HG03159 (cell line): ENCODE results near the gene PTPRC.

ENCODE experiments used
- ATAC-seq: cut with Tn5 transposase; IDR thresholded peaks from one replicate; pipeline ENCODE4 v1.9.1; 2021; ENCODE audit warnings: mild to moderate bottlenecking, moderate library complexity; ENCODE audit not compliant: unreplicated experiment

PTPRC gene

DNA sequence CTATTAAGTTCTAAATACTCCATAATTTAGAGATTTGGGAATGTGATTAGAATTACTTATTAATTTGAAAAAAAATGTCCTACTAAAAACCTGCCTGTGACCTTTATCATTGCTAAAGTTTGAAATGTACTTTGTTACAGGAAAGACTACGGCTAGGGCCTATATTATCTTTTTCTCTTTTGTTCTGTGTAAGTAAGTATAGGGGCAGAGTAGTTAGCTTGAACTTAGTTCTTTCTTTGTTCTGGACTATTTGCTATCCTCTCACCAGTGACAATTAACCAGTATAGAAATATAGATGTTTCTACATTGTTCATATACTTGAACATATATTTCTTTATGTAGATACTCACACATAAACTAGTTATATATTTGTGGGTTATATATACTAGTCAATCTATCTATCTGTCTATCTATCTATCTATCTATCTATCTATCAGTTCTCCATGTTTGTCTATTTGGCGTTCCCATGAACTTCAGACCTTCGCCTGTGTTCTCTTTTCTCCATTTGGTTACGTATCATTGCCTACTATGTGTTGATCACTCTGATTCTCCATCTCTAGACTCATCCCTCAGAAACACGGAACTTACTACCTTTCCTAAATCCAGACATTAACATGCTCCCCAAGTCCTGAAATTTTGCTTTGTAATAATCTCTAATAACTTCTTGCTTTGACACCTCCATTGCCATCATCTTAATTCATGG, 3.3 kb downstream of the PTPRC start:
- ATAC-seq = no peak

DNA sequence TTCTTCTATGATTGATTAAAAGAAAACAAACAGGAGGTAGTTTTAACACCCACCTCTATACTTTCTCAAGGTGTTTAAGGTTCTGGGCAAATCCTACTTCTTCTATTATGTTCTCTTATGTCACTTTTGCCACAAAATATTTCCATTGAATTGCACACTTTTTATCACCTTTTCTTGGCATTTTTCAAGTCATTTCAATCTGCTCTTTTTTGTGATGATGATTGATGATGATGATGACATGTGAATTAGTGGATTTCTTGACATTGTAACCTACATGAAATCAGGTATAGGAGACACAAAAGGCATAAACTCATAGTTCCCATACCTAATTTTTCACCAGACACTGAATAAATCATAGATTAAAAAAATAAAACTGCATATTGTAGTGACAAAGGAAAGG, 4.1 kb downstream of the PTPRC start:
- ATAC-seq = no peak

DNA sequence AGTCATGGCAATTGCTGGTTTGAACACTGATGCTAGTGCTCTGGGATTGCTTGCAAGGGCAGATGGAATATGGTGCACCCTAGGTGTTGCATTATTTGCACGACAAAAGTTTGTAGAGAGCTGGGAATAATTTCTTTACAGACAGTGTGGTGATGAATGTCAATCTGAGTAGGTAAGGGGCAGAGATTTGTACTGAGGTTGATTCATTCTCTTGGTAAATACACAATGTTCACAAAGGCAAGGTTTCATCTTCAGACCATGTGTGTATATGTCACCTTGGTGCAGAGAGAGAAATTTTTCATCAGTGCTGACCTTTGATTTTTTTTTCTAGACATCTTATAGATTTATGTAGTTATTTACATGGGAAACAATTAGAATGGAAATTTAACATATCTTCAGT, 5.0 kb downstream of the PTPRC start:
- no peak for ATAC-seq

DNA sequence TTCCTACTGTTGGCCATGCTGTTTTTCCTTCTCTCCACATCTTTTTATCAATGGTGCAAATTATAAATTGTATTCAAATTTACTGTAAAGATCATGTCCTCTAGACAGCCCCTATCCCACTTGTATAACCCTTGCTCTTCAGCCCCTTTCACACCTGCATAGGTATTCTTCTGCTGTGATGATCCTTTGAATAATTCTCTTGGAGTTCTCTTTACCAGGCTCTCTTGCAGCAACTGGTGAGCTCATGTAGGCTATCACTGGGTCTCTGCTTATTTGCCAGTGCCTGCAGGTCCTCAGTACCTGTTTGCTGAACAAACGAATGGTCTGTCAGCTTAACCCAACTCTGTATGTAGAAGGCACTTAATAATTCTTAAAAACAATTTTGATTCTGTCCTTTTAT, 8.2 kb downstream of the PTPRC start:
- no peak for ATAC-seq

DNA sequence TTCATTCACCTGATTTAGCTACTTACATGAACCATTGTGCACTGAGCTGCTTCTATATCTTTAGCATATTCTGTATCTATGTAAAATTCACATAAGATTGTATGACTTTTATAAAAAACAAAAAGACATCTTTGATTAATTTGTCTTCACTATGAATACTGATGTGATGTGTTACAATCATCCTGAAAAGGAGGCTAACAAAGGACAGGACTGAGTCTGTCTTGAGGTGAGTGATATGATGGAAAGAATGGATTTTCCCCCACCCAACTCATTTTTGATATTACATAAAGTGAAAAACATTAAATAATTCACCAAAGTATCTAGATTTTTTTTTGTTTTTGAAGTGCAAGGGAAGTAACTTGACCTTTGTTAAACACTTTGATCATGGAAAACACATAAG, 9.8 kb downstream of the PTPRC start:
- ATAC-seq = no peak

DNA sequence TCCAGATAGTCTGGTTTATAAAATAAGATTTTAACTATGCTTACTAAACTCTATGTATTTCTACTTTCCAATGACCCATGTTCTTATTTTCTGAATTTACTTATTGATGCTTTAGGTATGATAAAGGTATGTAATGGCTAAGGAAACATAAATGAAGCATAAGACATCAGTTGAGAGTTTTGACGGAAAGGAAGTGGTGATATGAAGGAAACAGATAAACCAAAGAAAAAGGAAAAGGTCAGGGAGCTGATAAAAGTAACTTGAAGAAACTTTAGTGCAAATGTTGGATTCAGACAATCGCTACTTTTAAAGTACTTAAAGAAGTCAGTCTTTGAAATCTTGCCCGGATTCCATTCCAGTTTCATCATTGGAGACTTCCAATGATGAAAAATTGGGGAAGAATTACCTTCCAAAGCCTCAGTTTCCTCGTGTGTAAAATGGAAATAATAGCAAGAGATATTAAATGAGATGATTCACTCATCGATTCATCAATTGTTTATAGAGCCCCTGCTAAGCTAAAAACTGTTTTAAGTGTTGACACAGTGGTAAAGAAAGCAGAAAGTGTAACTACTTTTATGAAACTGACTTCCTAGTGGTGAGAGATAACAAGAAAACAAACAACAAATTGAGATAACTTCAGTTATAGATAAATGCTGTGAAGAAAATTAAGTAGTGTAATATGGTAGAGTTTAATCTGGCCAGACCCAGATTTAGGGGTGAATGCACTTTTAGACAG, 10.6 kb downstream of the PTPRC start:
- ATAC-seq = peak; percentile 8

DNA sequence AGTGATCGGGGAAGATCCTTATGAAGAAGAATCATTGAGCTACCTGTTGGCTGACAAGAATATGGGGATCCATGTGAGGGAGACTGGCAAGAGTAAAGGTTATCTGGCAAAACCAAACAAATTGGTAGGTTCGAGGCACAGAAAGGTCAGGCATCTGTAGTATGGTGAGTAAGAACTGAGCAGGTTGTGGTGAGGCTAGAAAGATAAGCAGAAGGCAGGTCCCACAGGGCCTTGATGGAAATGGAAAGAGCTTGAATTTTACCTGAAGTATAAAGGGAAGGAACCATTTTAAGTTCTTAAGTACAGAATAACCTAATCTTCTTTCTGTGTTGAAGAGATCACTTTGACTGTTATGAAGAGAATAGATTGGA, 11.1 kb downstream of the PTPRC start:
- peak; percentile 60 for ATAC-seq

DNA sequence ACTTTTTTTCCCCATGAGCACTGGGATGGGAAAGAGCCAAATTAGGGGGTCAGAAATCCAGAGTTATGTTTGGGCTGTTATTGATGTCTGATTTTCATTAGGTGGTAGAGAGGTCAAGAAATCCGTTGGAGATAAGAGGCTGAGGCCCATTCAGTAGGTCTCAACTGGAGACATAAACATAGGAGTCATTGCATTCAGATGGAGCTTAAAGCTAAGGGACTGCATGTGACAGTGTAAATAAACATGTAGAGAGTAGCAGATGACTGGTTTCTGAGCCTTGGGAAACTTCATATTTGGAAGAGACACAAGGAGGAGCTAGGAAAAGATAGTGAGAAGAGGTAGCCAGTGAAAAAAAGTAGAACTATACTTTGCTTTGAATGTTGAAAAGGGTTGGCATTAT, 11.7 kb downstream of the PTPRC start:
- ATAC-seq = no peak

DNA sequence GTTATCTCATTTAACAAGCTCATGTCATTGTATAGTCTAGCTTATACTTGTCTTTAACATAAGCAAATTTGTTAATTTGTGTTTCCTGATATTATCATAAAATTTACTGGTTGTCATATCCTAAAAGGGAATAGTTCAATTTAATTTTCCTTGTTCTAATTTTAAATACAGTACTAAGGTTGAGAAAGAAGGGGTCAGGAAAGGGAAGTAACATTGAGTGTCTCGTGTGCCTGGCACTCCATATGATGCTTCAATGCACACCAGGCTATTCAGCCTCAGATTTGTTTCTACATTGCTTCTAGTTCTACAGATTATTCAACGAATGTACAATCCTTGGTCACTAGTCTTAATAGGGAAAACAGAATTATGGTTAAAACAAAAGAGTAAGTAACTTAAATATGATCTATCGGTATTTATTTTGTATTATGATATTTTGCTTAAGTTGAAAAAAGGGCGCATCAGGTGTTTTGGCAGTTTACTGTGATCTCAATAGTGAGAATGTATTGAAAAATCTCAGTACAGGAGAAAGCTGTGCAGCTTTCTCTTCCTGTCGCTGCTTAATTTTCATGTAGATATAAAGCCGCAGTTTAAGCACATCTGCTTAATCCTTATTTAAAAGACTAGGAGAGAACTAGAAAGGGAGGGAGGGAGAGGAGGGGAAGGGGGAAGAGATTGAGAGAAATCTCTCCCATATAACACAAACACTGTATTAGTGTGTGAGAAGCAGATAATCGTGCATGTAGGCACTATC, 13.0 kb downstream of the PTPRC start:
- no peak for ATAC-seq

DNA sequence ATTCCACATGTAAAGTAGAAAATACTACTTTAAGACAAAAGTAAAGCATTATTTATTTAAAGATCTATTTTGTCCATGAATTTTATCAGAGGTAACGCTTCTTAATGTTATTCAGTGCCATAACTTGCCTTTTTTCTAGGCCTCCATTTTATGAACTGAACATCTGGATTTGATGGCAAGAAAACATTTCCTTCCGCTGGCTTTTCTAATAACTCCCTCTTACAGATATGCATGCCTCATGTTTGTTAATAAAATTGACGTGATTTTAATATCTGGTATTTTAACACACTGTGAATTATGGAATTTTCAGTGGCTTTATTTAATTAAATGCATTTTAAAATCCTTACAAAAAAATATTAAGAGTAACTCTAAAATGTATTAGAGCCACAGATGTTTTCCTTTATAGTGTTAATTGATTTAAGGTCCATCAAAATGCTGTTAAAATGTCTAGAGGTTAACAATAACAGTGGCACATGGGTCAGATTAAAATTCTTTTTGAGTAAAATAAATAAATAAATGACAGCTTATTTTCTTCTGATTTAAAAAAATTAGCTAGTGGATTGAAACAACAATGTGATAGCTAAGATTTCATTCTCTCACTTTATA, 15.1 kb downstream of the PTPRC start:
- no peak for ATAC-seq

DNA sequence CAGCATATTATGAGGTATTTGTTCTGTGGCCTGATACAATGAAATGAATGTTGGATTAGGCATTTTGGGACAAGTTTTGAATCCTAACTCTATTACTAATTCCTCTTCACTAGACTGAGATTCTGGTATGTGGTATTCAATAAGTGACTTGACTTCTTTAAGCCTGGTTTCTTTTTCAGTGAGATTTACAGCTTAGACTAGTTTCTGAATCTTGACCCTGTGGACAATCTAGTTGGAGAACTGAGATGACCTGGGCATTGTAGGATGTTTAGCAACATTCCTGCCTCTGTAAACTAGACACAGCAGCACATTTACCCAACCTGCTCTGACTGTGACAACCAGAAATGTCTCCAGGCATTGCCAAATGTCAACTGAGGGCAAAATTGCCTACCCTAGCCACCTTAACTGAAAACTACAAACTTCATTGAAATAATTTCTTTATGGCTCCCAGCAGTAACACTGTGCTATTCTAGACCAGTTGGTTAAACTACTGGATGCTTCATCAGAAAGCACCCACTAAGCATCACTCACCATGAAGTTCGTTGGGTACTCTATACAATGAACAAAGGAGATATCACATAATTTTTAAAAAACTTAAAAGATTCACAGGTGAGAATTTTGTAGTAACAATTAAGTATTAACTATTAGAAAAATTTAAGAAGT, 16.8 kb downstream of the PTPRC start:
- no peak for ATAC-seq

DNA sequence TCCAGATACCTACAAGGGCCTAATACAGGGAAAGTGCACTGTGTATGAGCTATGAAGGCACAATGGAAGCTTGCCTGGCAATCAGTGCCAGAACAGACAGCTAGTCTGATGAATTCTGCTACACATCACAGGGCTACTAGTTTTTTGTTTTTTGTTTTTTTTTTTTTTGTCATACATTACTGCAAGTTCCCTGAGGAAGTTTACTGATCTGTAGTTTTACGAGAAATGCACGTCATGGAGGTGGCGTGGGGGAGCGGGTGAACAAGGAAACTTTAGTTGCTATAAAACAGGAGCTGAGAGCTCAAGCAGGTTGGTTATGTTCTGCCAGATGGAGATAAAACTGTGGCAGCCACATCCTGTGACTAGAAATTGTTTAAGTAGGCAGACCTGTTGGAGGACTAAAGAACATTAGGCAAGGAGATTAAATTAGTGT, 17.7 kb downstream of the PTPRC start:
- ATAC-seq = no peak

DNA sequence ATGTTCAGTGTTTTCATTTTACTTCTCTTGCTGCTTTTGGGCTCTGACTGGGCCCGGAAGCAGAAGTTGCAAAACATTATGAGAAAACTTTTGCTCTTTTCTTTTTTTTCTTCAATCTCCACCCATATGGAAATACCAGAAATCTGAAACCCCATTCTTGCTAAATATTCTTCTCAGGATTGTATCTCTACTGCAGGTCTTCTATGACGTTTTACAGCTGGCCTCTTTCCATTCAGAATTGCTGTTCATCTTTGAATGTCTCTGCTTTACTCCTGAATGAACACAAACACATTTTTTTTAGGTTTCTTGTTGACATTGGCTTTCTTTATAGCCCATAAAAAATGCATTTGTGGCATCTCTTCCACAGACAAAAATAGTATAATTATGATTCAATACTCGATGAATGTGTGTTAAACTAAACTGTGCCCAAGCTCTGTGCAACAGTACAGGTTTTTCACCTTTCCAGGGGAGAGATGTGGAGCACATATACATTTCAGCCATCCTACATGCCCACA, 18.8 kb downstream of the PTPRC start:
- peak; percentile 41 for ATAC-seq

DNA sequence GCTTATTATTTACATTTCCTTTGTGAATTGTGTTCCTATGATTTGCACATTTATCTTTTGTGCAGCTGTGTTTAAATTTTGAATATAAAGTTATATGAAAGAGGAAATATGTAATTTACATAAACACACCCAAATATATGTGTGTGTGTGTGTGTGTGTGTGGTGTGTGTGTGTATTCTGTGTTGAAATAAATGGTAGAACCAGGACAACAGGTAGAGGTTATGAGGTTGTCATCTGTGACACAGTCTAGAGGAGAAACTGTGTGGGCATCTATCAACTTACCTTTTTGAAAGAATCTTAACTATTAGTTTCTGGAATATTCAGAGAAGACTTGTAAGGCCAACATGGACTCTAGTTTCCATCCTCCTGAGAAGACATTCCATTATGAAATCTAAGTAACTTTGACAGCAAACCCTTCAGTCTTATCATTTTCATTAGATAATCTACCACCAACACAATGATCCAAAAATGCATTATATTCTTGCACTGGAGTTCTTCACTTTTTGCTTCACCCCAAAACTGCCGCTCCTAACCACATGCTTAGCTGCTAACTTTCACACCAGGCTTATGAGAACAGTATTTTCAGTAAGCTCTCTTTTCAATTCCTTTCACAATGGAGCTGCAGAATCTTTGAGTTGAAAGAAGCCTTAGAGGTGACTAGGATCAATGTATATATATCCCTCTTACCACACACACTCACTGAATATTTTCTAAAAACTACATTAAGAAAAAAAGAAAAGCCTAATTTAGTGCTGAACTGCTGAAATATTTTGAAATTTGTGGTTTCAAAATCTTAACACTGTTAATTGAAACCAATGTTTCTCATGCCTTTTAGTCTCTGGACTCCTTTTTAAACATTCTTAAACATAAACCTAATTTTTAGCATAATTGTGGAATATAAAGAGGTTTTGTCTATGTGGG, 21.8 kb downstream of the PTPRC start:
- peak; percentile 41 for ATAC-seq

DNA sequence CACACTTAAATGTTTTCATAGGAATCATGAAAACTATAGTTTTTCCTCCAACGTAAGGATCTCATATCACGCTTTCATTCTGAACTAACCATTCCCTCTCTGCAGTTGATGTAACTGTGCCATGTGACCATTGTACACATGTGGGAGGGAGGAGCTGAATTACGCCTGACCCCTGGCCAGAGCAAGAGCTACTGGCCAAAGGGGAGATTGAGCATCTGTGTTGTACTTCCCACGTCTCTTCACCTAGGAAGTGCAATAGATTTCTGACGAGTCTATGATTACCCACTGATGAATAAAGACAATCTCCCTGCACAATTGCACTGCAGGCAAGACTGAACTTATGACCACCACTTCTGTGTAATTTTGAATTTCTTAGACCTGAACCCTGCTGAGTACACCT, 24.0 kb downstream of the PTPRC start:
- ATAC-seq = no peak

DNA sequence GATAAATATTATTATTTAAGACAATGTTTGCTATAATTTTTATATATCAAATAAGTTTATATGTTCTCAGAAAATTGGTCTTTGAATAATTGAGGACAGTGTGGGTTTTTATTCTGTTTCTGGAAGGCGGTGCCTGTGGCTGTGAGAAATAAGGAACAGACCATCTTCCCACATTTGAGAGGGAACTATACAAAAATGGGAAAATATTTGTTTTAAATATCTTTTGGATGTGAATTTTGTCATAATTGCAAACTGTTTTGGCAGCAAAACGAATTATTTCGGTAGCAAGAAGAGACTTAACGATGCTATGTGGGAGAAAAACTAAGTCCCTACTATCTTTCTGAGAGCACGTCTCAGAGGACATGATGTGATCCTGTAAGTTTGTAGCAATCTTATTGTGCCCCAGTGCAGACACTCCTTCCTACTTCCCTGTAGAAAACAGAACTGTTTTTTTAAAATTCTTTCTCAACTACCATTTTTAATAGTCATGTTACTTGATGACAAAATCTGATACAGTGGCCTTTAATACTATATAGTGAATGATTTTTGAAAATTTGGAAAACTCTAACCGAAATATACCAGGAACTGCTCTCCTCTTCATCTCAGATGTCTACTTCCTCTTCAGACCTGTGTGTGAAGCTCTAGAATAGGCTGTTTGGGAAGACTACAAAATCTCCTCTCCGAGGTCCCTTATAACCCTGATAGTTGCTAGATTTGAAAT, 25.4 kb downstream of the PTPRC start:
- no peak for ATAC-seq

DNA sequence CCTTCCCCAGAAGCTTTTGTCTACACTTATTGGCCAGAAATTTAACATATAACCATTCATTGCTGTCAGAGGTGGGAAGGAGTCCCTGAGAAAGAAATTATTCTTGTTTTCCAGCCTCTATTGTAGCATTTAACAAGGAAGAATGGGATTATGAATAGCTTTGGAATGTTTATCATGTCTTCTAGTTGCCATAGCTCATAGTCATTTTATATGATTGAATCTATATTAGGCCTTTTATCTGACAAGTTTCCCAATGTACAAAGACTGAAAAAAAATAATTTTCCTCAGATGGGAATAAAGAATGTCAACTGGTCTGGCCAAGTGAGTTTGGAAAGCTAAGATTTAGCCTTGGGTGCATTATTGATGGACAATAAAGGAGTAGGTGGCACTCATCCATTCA, 28.3 kb downstream of the PTPRC start:
- ATAC-seq = no peak

DNA sequence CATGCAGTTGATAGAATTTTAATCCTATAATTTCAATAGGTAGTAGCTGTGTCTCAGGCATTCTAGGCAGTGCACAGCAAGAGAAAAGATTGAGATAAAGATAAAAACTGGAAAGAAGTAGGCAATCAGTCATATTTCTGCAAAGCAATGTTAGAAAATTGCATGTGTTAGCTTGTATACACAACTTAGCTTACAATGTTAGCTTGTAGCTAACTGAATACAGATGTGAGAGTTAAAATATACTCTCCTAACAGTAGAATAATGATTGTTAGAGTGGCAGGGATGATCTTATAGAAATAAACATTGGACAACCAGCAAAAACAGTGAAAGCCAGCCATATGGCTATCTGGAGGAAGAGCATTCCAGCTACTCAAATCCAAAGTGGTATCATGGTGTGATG, 29.0 kb downstream of the PTPRC start:
- ATAC-seq = no peak

DNA sequence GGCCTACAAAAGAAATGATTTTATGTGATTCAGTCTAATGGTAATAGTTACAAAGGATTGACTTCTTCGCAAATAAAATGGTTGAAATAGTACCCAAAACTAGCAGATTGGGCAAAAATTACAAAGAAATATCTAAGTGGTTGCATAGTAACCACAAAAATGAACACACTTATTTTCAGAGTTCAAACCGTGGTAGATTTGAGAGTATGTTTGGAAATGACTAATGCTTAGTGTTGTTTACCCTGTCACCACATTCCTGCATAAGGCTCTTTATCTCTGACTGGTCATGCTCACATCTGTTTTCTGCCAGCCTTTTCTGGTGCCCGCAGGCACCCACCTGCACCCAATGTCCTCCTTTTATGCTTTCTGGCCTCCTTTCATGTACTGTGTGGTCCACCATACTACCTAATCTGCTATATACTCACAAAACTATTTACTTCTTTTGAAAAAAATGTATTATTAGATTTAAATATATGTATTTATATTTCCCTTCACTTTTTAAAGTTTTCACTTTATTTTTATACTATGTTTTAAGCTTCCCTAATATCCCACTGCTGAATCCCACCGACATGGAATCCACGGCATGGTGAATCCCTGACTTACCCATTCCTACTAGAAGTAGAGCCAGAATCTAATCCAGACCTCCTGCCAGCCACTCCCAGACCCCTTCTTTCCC, 30.3 kb downstream of the PTPRC start:
- ATAC-seq = peak; percentile 84
